Measurements from ENCODE around the gene CSNK2B. TPM values are rescaled to one million over a fixed set of nuclear protein-coding genes. Genes with fewer than 3 reads are reported as not detected.

The CSNK2B gene
- total and polyA plus RNA-seq, 9 of the 15 experiments (the other 6 are each of a cell fraction or from before 2014, with no cell fraction given): 120 to 1,126 (median 529) TPM

DNA sequence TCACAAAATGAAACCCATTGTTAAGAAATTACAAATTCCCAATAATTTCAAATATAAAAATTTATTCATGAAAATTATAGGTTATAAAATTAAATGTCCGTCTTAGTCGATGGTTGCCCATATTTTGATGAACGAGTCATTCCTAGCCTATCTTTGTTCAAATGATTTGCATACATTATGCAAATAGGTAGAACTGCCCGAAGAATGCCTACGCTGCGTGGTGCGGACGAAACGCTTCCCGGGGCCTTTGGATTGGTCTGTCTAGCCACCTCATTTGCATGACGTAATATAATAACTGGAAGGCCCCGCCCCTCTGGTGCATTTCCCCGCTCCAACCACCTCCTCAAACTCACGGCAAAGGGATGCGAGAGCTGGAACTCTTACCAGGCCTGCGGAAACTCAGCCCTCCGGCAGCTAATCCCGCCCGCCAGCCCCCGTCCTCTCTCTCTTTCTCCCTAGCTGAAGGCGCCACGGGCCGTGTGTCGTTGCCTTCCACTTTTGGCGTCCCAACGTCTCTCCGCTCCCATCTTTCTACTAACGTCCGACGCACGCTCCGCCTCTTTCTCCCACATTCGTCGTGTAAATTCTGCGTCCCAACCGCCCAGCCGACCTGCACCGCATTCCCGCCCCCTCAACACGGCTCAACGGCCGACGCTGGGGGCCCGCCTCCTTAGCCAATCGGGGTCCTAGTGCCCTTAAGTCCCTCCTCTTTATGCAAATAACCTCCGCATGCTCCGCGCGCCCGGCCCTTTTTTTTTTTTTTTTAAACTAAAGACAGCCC is 45.9 kb upstream of the CSNK2B start (continued):
- peak; percentile 27 for TF ChIP-seq MAFK (IDR thresholded peaks at IDR 0.05; ENCODE audit: low read length)
- peak; percentile 6 for TF ChIP-seq MEIS2 (IDR thresholded peaks at IDR 0.05; ENCODE audit: partially characterized antibody)
- no peak for TF ChIP-seq MCM2 (IDR thresholded peaks at IDR 0.05; ENCODE audit: low read depth)
- TF ChIP-seq ARNT (IDR thresholded peaks at IDR 0.05): peak in 1 of 2 experiments; percentile 58; a peak in 1 of 4 replicates
- no peak for TF ChIP-seq HDAC6 (IDR thresholded peaks at IDR 0.05; ENCODE audit: low read depth, low read length)
- TF ChIP-seq ZC3H11A (IDR thresholded peaks at IDR 0.05; ENCODE audit: low read depth, low read length): no peak
- no peak for TF ChIP-seq FOXP1 (CRISPR knock-in tag; IDR thresholded peaks at IDR 0.05)
- TF ChIP-seq ZNF12 (CRISPR knock-in tag; IDR thresholded peaks at IDR 0.05): no peak; the same call in 1 of the 2 replicates
- peak; percentile 95 for TF ChIP-seq MTA3 (IDR thresholded peaks at IDR 0.05; ENCODE audit: borderline replicate concordance)
- TF ChIP-seq BCL6 (CRISPR knock-in tag; IDR thresholded peaks at IDR 0.05): no peak
- TF ChIP-seq ZBTB2 (IDR thresholded peaks at IDR 0.05): peak; percentile 89
- TF ChIP-seq EHMT2 (IDR thresholded peaks at IDR 0.05): no peak
- no peak for TF ChIP-seq KLF1 (tag; IDR thresholded peaks at IDR 0.05)
- TF ChIP-seq BRD9 (IDR thresholded peaks at IDR 0.05; ENCODE audit: low read depth, partially characterized antibody): peak; percentile 87
- no peak for TF ChIP-seq ZKSCAN3 (CRISPR knock-in tag; IDR thresholded peaks at IDR 0.05)
- peak; percentile 98 for TF ChIP-seq CXXC5 (CRISPR knock-in tag; IDR thresholded peaks at IDR 0.05)
- TF ChIP-seq HINFP (tag; conservative IDR thresholded peaks at IDR 0.05; ENCODE audit: low read depth): no peak
- no peak for TF ChIP-seq MIER1 (IDR thresholded peaks at IDR 0.05; ENCODE audit: low read depth)
- TF ChIP-seq ZNF316 (IDR thresholded peaks at IDR 0.05): peak; percentile 54
- no peak for TF ChIP-seq ZNF436 (CRISPR knock-in tag; IDR thresholded peaks at IDR 0.05)
- no peak for TF ChIP-seq ZNF586 (CRISPR knock-in tag; conservative IDR thresholded peaks at IDR 0.05)
- peak; percentile 86 for TF ChIP-seq ZBTB26 (CRISPR knock-in tag; IDR thresholded peaks at IDR 0.05)
- TF ChIP-seq RAD51 (IDR thresholded peaks at IDR 0.05; ENCODE audit: borderline replicate concordance, low read depth): no peak
- peak; percentile 79; the same call in 1 of the 2 replicates for TF ChIP-seq RB1 (IDR thresholded peaks at IDR 0.05; ENCODE audit: low read depth)
- TF ChIP-seq GABPB2 (CRISPR knock-in tag; conservative IDR thresholded peaks at IDR 0.05): no peak; the same call in 1 of the 2 replicates
- TF ChIP-seq, protein P1, sequence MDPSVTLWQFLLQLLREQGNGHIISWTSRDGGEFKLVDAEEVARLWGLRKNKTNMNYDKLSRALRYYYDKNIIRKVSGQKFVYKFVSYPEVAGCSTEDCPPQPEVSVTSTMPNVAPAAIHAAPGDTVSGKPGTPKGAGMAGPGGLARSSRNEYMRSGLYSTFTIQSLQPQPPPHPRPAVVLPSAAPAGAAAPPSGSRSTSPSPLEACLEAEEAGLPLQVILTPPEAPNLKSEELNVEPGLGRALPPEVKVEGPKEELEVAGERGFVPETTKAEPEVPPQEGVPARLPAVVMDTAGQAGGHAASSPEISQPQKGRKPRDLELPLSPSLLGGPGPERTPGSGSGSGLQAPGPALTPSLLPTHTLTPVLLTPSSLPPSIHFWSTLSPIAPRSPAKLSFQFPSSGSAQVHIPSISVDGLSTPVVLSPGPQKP (CRISPR knock-in tag; IDR thresholded peaks at IDR 0.05): no peak
